A549 (cell line): ENCODE data around the gene OTX1. TPM values are rescaled to one million over a fixed set of nuclear protein-coding genes. Genes with fewer than 3 reads are reported as not detected.

ENCODE experiments used
- ATAC-seq, 2 experiments: fragments of 200-7000 bp in 1 of 2; fragments of >200 bp in 1 of 2; cut with Nextera tagmentation in 1 of 2; cut with Tn5 transposase in 1 of 2; 3 replicates each; pipeline versions ENCODE4 v1.8.0 to v1.9.1; 2018 to 2020; ENCODE audit warnings: mild to moderate bottlenecking in 1 of 2, moderate library complexity in 1 of 2
- CTCF ChIA-PET: fragments of 300-600 bp; sonication (Branson Sonifier 250); formaldehyde crosslinking; extraction: SDS; loops from one replicate; lab custom pipeline; 2021; ENCODE audit warnings: antibody characterized with exemption, inconsistent platforms; lab: Yijun Ruan, JAX
- POLR2A ChIA-PET: fragments of 350-600 bp; formaldehyde crosslinking; extraction: SDS; loops from one replicate; lab custom pipeline; 2021; ENCODE audit warnings: antibody characterized with exemption, inconsistent platforms; lab: Yijun Ruan, JAX
- DNase-seq, 2 experiments: peaks; one replicate each; pipeline versions ENCODE4 v3.0.0 to v3.0.0-alpha.2; 2011 to 2016; ENCODE audit warnings: low read depth in 1 of 2, low spot score in 1 of 2
- FAIRE-seq: peaks from 2 replicates; lab custom pipeline; 2011; peaks lifted over from hg19 to GRCh38; lab: Jason Lieb, UNC
- H3K27ac ChIP-seq, 2 experiments: fragments of >200 bp; sonication (Bioruptor Twin); formaldehyde crosslinking; 3 replicates each; pipeline ENCODE4 v1.5.1; 2016 to 2017
- H3K4me1 ChIP-seq: fragments of >200 bp; sonication (Bioruptor Twin); formaldehyde crosslinking; 3 replicates; pipeline ENCODE4 v1.6.1; 2016
- H3K4me2 ChIP-seq: fragments of >200 bp; sonication (Bioruptor Twin); formaldehyde crosslinking; 3 replicates; pipeline ENCODE4 v1.6.1; 2016
- H3K4me3 ChIP-seq: fragments of >200 bp; sonication (Bioruptor Twin); formaldehyde crosslinking; 3 replicates; pipeline ENCODE4 v1.5.1; 2016
- H3K9me3 ChIP-seq: fragments of >200 bp; sonication (Bioruptor Twin); formaldehyde crosslinking; 3 replicates; pipeline ENCODE4 v1.6.1; 2016
- EP300 ChIP-seq, 2 experiments: fragments of >200 bp; sonication (Bioruptor Twin); formaldehyde crosslinking; IDR thresholded peaks; 2 replicates in 1 of 2; 3 replicates in 1 of 2; pipeline ENCODE4 v1.6.1; 2016 to 2017
- FOSL2 ChIP-seq, 2 experiments: fragments of 450-650 bp in 1 of 2; fragments of >200 bp in 1 of 2; sonication (Bioruptor Twin) in 1 of 2; formaldehyde crosslinking; IDR thresholded peaks; 2 replicates each; pipeline versions ENCODE4 v1.5.0 to v1.6.1; 2016 to 2020; ENCODE audit warnings: mild to moderate bottlenecking in 1 of 2, moderate library complexity in 1 of 2
- GATA3 ChIP-seq: IDR thresholded peaks from 2 replicates; pipeline ENCODE4 v1.6.1; 2012; ENCODE audit warnings: borderline replicate concordance
- HMGXB4 ChIP-seq: fragments of 250-450 bp; sonication (Bioruptor Pico); IDR thresholded peaks from 2 replicates; pipeline ENCODE4 v1.5.0; 2021; ENCODE audit warnings: mild to moderate bottlenecking, moderate library complexity, borderline replicate concordance
- MAFK ChIP-seq: fragments of 450-650 bp; IDR thresholded peaks from 2 replicates; pipeline ENCODE4 v1.6.1; 2014; ENCODE audit not compliant: partially characterized antibody
- MAZ ChIP-seq: fragments of 150-350 bp; IDR thresholded peaks from 2 replicates; pipeline ENCODE4 v1.6.1; 2014; ENCODE audit warnings: antibody characterized with exemption, low read depth, low read length, borderline replicate concordance
- PHF8 ChIP-seq: fragments of 200-600 bp; sonication (generic); IDR thresholded peaks from 2 replicates; pipeline ENCODE4 v1.6.1; 2016; ENCODE audit warnings: low read depth, mild to moderate bottlenecking, antibody characterized with exemption, moderate library complexity, borderline replicate concordance
- POLR2A ChIP-seq: IDR thresholded peaks from 2 replicates; pipeline ENCODE4 v1.6.1; 2012; ENCODE audit warnings: mild to moderate bottlenecking, low read length
- REST ChIP-seq: fragments of 200-600 bp; sonication (generic); IDR thresholded peaks from 2 replicates; pipeline ENCODE4 v1.6.1; 2016; ENCODE audit warnings: antibody characterized with exemption, mild to moderate bottlenecking, moderate library complexity
- RFX5 ChIP-seq: fragments of 450-650 bp; IDR thresholded peaks from 2 replicates; pipeline ENCODE4 v1.7.1; 2014; ENCODE audit warnings: antibody characterized with exemption, mild to moderate bottlenecking, moderate library complexity
- RNF2 ChIP-seq: fragments of 200-600 bp; sonication (generic); IDR thresholded peaks from 2 replicates; pipeline ENCODE4 v1.6.1; 2016; ENCODE audit warnings: low read depth, mild to moderate bottlenecking, antibody characterized with exemption, moderate library complexity, borderline replicate concordance
- TFCP2L1 ChIP-seq: fragments of 250-450 bp; sonication (Bioruptor Pico); IDR thresholded peaks from 2 replicates; pipeline ENCODE4 v1.5.0; 2021; ENCODE audit warnings: mild to moderate bottlenecking
- TP53 ChIP-seq: fragments of 250-450 bp; sonication (Bioruptor Pico); IDR thresholded peaks from 2 replicates; pipeline ENCODE4 v1.5.0; 2021; ENCODE audit warnings: mild to moderate bottlenecking, moderate library complexity
- ZNF302 ChIP-seq: fragments of 250-450 bp; sonication (Bioruptor Pico); IDR thresholded peaks from 2 replicates; pipeline ENCODE4 v1.9.0; 2021; ENCODE audit warnings: inconsistent platforms, mild to moderate bottlenecking, moderate library complexity
- WGBS: methylation state at CpG from one replicate; pipeline ENCODE4 v1.1.6; 2017; ENCODE audit errors: missing lambda C conversion rate; 5-methylcytosine and 5-hydroxymethylcytosine counted together
- polyA plus RNA-seq, 4 experiments: library from polyadenylated mRNA; depleted of rRNA in 3 of 4; stranded (reverse); fragments of >200 nt; fragmentation: RNase III in 1 of 4; extraction: RNeasy Plus Mini Kit Qiagen cat#74134 plus additional on column Dnase treatment in 1 of 4; gene quantifications; 2 replicates in 3 of 4; 3 replicates in 1 of 4; pipeline ENCODE4 v1.2.3, GENCODE V29; 2011 to 2017
- TF ChIP-seq, protein P1 (sequence below): fragments of 250-450 bp; sonication (Bioruptor Pico); IDR thresholded peaks from 2 replicates; pipeline ENCODE4 v1.5.0; 2020; ENCODE audit warnings: low read depth, mild to moderate bottlenecking, moderate library complexity
- TF ChIP-seq, protein P2 (sequence below): IDR thresholded peaks from 2 replicates; pipeline ENCODE4 v1.6.1; 2012
- TF ChIP-seq, protein P3 (sequence below): fragments of 450-650 bp; IDR thresholded peaks from 2 replicates; pipeline ENCODE4 v1.6.1; 2014; ENCODE audit warnings: antibody characterized with exemption
- TF ChIP-seq, protein P4 (sequence below): fragments of >200 bp; sonication (Bioruptor Twin); formaldehyde crosslinking; IDR thresholded peaks from 3 replicates; pipeline ENCODE4 v1.6.1; 2016
- TF ChIP-seq, protein P5 (sequence below): IDR thresholded peaks from 2 replicates; pipeline ENCODE4 v1.6.1; 2012; ENCODE audit warnings: low read depth, borderline replicate concordance

Gene OTX1
- polyA plus RNA-seq, 2 of the 4 experiments (the other 2 are of a cell fraction), result 0.26 to 2.5 TPM

- TF ChIP-seq, protein P1, sequence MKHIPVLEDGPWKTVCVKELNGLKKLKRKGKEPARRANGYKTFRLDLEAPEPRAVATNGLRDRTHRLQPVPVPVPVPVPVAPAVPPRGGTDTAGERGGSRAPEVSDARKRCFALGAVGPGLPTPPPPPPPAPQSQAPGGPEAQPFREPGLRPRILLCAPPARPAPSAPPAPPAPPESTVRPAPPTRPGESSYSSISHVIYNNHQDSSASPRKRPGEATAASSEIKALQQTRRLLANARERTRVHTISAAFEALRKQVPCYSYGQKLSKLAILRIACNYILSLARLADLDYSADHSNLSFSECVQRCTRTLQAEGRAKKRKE (CRISPR knock-in tag), result no peak
Measured at GRCh38 chr2:63052411-63053080, 1.9 kb downstream of the OTX1 start (continued).

- ChIA-PET CTCF (interaction anchor here (1.1 kb wide), 1 partner anchor 14 kb away, joined by 4 read pairs; no protein-coding TSS in a partner anchor), POLR2A (no interaction called here)
- Histone ChIP-seq H3K4me2 (no peak overlapping the region), H3K4me1 (peaks cover 8% of the 10 kb centered on the region; the same call in 1 of the 3 replicates), H3K4me3 (no peak overlapping the region), H3K27ac (no peak overlapping the region), H3K9me3 (no peaks in the 10 kb centered on the region)
- ATAC-seq (no peak), DNase-seq (no peak), FAIRE-seq (no peak)
- WGBS, result 93% methylated on average over 34 of the region's 34 CpGs
- TF ChIP-seq, protein P1 (CRISPR knock-in tag), result no peak
- TF ChIP-seq FOSL2 (IDR thresholded peaks at IDR 0.05), result no peak
- TF ChIP-seq FOSL2 (CRISPR knock-in tag; IDR thresholded peaks at IDR 0.05), result no peak
- TF ChIP-seq ZNF302, result no peak
- TF ChIP-seq EP300 (IDR thresholded peaks at IDR 0.05), result no peak
- no peak for TF ChIP-seq HMGXB4 (CRISPR knock-in tag)
- TF ChIP-seq TFCP2L1 (CRISPR knock-in tag), result no peak
- TF ChIP-seq TP53 (CRISPR knock-in tag), result no peak
- no peak for TF ChIP-seq RFX5
- TF ChIP-seq, protein P2, sequence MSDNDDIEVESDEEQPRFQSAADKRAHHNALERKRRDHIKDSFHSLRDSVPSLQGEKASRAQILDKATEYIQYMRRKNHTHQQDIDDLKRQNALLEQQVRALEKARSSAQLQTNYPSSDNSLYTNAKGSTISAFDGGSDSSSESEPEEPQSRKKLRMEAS, result no peak
- TF ChIP-seq PHF8, result no peak
Measured at GRCh38 chr2:63053081-63053888, 2.7 kb downstream of the OTX1 start.

- Histone ChIP-seq H3K4me1 (peaks cover 8% of the 10 kb centered on the region; the same call in 1 of the 3 replicates), H3K9me3 (no peaks in the 10 kb centered on the region), H3K27ac (no peak overlapping the region), H3K4me2 (no peak overlapping the region), H3K4me3 (no peak overlapping the region)
- FAIRE-seq, result no peak
- POLR2A ChIA-PET, result no interaction called here
- CTCF ChIA-PET, result interaction anchor here (0.5 to 1.1 kb wide), 2 partner anchors 14 to 29 kb away, joined by 4 read pairs; no protein-coding TSS in a partner anchor
- DNase-seq, result no peak
- WGBS, result 95% methylated on average over 48 of the region's 48 CpGs
- ATAC-seq, result no peak
- TF ChIP-seq POLR2A, result no peak
- no peak for TF ChIP-seq GATA3
- TF ChIP-seq, protein P3, sequence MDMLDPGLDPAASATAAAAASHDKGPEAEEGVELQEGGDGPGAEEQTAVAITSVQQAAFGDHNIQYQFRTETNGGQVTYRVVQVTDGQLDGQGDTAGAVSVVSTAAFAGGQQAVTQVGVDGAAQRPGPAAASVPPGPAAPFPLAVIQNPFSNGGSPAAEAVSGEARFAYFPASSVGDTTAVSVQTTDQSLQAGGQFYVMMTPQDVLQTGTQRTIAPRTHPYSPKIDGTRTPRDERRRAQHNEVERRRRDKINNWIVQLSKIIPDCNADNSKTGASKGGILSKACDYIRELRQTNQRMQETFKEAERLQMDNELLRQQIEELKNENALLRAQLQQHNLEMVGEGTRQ, result no peak
- no peak for TF ChIP-seq MAFK
- TF ChIP-seq, protein P4, sequence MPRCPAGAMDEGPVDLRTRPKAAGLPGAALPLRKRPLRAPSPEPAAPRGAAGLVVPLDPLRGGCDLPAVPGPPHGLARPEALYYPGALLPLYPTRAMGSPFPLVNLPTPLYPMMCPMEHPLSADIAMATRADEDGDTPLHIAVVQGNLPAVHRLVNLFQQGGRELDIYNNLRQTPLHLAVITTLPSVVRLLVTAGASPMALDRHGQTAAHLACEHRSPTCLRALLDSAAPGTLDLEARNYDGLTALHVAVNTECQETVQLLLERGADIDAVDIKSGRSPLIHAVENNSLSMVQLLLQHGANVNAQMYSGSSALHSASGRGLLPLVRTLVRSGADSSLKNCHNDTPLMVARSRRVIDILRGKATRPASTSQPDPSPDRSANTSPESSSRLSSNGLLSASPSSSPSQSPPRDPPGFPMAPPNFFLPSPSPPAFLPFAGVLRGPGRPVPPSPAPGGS, result no peak
- TF ChIP-seq RNF2, result no peak
- TF ChIP-seq MAZ, result no peak
- TF ChIP-seq REST, result no peak
- TF ChIP-seq, protein P5, sequence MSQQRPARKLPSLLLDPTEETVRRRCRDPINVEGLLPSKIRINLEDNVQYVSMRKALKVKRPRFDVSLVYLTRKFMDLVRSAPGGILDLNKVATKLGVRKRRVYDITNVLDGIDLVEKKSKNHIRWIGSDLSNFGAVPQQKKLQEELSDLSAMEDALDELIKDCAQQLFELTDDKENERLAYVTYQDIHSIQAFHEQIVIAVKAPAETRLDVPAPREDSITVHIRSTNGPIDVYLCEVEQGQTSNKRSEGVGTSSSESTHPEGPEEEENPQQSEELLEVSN, result no peak
Measured at GRCh38 chr2:63053889-63054602, 3.4 kb downstream of the OTX1 start.
